ENCODE data around the gene RMRP. TPM values are rescaled to one million over a fixed set of nuclear protein-coding genes. Genes with fewer than 3 reads are reported as not detected.

The RMRP gene
- polyA plus RNA-seq, 12 donors, result not detected

DNA sequence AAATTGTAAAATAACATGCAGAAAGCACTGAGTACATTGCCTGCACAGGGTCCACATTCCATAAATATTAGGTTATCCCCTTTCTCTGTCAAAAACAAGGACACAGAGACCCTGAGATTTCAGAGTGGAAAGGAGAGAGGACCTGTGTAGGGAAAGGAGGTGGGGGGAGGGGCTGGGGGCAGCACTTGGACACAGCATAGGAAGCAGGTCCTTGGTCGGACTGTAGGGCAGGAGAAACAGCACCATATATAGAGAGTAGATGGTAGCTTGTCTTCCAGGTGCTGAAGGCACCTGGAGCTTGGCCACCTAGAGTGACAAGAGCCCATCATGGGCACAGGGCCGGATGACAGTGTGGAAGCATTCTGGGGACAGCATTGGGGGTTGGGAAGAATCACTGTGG lies 29.5 kb upstream of the RMRP start:
- no peak for DNase-seq

DNA sequence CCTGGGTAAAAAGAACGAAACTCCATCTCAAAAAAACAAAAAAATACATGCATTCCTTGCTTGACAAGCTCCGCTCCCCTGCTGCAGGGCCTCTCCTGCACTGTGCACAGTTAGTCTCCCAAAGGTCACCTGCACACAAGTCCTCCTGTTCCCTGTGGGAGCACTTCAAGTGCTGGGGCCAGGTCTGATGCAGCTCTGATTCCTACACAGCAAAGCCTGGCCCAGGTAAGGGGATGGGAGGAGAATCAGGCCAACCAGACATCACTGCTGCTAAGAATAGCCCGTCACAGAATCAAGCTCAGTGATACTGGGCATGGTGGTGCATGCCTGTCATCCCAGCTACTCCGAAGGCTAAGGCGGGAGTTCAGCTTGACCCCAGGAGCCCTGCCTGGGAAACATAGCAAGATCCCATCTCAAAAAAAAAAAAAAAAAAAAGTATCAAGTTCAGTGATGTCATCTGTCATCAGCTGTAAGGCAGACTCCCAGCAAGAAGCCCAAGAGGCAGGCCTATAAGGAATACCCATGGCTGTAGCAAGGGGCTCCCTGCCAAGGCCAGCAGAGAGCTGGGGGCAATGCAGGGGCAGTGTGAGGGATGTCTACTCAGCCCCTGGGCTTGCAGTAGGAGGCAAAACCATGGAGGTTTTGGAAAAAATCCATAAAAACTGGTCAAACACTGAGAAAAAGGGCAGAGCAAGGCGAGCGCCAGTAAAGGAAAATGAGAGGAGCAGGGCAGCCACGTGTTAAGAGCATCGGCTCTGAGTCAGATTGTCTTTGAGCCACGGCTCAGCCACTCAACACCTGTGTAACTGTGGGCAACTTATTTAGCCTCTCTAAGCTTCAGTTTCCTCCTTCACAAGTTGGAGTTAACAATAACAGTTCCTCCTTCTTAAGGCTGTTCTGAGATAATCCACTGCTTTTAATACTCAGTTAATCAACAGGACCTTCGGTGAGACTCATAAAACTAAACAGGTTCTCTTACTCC lies 28.7 kb upstream of the RMRP start:
- no peak for DNase-seq

DNA sequence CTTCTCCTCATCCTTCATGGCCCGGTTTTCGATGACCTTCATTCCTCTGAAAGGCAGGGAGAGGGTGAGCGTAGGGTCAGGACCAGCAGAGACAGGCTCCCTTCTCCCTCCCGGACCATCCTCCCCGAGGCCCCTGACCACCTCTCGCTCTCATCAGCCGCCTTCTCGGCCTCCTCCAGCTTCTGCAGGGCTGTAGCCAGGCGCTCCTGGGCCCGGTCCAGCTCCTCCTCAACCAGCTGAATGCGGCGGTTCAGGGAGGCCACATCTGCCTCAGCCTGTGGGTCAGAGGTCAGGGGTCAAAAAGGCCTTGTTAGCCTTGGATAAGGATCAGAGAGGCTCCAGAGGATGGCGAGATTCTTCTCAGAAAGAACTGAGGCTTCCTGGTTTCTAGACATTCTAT lies 27.7 kb upstream of the RMRP start:
- no peak for DNase-seq

DNA sequence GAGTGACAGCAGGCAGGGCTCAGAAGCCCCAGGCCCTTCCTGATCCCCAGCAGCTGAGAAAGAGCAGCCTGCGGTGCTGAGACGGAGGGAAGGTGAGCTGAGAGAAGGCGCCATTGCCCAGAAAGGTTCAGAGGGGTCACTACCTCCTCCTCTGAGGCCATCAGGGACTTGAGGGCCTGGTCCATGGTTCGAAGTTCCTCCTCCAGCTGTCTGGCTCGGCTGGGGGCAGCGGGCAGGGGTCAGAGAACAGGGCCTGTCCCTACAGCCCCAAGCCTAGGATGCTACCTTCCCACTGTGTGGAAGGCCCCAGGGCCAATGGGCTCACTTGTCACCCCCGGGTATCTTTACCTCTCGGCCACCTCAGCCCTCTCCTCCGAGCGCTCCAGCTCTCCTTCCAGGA lies 27.1 kb upstream of the RMRP start:
- no peak for DNase-seq

DNA sequence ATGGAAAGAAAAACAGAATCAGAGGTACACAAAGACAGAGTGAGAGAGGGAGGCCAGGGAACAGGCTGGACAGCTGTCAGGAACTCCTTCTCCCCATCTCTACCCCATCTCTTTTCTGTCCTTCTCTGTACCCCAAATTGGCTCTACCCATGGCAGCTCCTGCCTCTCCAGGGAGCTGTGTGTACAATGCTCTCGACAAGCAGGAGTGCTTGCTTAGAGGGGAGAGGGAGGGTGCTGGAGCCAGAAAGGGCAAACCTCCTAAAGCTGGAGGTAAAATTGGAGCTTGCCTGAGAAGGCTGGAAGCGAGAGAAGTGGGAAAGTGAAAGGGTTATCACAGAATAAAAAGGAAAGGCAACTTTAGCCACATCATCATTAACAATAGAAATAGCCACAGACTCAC lies 25.5 kb upstream of the RMRP start:
- no peak for DNase-seq

DNA sequence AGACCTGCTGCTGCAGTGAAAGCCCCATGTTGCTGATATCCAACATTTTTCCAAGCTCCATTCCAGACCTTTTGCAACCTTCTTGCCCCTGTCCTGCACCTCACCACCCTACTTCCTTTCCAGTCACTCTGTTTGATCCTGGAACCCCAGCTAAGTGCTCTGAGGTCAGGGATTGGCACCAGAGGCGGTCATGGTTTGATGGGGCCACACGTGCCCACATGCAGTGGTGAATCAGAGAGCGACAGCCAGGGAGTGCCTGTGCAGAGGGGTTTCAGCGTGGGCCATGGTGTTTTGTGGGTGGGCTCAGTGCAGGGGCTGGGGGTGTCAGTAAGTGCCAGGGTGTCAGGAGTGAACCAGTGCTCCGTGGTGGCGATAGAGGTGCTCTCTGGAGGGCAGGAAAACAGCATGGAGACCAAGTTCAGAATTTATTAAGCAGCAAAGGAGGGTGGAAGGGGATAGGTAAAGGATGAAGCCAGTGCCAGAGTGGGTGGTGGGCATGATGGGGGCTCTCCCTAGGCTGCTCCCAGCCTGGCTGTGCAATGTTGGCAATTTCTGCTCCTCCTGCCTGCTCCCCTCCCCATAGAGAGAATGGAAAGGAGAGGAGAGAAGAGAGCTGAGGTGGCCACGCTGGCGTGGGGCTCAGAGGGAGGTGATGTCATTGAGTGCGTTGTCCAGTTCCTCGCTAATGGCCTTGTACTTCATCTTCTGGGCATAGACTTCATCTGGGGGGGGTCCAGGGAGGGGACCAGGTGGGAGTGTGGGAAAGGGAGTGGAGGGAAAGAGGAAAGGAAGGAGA lies 24.9 kb upstream of the RMRP start:
- DNase-seq, result no peak

DNA sequence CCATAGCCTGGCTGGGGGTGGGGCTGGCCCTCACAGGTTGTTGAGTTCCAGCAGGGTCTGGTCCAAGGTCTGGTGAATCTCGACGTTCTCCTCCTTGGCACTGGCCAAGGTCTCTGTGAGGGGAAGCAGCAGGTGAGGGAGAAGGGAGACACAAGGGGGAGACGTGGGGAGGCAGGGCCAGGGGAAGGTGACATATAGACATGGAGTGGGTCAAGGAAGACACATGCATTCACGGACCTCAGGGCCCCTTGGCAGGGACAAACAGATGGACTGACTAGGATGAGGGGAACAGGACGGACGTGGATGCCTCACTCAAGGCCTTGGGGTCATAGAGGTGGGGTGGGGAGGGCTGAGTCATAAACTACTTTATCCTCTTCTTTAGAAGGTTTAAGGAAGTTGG lies 24.2 kb upstream of the RMRP start:
- DNase-seq, result no peak

DNA sequence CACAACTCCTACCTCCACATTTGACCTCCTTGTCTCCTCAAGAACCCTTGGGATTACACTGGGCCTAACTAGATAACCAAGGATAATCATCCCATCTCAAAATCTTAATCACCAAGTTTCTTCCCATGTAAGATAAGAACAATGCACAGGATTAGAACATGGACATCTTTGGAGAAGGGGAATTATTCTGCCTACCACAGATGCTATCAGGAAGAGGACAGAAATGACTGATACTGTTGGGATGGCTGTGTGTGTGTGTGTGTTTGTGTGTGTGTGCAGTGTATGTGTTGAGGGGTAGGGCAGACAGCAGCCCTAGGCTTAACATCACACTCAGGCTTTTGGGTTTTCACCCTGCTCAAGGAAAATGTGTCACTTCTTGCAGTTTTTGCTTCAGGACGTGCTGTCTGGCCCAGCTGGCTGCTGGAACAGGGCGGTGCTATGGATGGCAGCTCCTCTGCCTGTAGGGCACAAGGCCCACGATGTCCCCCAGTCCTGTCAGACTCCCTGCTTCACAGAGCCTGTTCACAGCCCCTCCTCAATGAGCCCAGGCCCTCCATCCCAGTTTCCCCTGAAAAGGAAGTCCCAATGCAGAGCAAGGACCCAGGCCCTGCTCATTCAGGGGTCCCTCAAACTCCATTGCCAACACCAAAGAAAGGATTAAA lies 23.7 kb upstream of the RMRP start:
- DNase-seq, result no peak

DNA sequence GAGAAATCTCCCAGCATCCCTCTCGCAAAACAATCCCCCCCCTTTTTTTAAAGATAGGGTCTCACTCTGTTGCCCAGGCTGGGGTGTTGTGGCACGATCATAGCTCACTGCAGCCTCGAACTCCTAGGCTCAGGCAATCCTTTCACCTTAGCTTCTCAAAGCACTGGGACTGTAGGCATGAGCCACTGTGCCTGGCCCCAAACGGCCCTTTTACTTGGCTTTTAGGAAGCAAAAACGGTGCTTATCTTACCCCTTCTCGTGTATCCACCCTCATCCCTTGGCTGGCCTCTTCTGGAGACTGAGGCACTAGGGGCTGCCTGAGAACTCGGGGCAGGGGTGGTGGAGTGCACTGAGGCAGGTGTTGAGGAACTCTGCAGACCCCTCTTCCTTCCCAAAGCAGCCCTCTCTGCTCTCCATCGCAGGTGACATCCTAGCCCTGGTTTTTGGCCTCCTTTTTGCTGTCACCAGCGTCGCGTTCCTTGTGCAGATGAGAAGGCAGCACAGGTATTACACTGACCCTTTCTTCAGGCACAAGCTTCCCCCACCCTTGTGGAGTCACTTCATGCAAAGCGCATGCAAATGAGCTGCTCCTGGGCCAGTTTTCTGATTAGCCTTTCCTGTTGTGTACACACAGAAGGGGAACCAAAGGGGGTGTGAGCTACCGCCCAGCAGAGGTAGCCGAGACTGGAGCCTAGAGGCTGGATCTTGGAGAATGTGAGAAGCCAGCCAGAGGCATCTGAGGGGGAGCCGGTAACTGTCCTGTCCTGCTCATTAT lies 22.7 kb upstream of the RMRP start:
- no peak for DNase-seq

DNA sequence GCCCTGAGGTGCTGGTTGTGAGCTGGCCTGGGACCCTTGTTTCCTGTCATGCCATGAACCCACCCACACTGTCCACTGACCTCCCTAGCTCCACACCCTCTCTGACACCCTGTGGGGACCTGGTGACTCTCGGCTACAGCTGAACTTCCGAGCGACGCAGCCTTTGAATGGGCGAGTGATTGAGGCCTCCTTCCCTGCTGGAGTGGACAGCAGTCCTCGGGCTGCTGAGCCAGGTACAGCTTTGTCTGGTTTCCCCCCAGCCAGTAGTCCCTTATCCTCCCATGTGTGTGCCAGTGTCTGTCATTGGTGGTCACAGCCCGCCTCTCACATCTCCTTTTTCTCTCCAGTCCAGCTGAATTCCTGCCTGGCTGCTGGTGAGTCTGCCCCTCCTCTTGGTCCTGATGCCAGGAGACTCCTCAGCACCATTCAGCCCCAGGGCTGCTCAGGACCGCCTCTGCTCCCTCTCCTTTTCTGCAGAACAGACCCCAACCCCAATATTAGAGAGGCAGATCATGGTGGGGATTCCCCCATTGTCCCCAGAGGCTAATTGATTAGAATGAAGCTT lies 22.0 kb upstream of the RMRP start:
- no peak for DNase-seq

DNA sequence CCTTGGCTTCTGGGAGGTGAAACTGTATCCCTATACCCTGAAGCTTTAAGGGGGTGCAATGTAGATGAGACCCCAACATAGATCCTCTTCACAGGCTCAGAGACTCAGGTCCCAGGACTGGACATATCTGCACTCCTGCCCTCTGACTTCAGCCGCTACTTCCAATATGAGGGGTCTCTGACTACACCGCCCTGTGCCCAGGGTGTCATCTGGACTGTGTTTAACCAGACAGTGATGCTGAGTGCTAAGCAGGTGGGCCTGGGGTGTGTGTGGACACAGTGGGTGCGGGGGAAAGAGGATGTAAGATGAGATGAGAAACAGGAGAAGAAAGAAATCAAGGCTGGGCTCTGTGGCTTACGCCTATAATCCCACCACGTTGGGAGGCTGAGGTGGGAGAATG lies 21.3 kb upstream of the RMRP start:
- DNase-seq, result no peak

DNA sequence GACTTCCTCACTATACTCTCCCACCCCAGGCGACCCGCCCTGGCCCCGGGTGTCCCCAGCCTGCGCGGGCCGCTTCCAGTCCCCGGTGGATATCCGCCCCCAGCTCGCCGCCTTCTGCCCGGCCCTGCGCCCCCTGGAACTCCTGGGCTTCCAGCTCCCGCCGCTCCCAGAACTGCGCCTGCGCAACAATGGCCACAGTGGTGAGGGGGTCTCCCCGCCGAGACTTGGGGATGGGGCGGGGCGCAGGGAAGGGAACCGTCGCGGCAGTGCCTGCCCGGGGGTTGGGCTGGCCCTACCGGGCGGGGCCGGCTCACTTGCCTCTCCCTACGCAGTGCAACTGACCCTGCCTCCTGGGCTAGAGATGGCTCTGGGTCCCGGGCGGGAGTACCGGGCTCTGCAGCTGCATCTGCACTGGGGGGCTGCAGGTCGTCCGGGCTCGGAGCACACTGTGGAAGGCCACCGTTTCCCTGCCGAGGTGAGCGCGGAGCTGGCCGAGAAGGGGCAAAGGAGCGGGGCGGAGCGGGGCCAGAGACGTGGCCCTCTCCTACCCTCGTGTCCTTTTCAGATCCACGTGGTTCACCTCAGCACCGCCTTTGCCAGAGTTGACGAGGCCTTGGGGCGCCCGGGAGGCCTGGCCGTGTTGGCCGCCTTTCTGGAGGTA lies 18.0 kb upstream of the RMRP start:
- DNase-seq, result no peak

DNA sequence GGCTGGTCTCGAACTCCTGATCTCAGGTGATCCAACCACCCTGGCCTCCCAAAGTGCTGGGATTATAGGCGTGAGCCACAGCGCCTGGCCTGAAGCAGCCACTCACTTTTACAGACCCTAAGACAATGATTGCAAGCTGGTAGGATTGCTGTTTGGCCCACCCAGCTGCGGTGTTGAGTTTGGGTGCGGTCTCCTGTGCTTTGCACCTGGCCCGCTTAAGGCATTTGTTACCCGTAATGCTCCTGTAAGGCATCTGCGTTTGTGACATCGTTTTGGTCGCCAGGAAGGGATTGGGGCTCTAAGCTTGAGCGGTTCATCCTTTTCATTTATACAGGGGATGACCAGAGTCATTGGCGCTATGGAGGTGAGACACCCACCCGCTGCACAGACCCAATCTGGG lies 17.4 kb upstream of the RMRP start:
- no peak for DNase-seq

DNA sequence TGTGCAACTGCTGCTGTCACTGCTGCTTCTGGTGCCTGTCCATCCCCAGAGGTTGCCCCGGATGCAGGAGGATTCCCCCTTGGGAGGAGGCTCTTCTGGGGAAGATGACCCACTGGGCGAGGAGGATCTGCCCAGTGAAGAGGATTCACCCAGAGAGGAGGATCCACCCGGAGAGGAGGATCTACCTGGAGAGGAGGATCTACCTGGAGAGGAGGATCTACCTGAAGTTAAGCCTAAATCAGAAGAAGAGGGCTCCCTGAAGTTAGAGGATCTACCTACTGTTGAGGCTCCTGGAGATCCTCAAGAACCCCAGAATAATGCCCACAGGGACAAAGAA lies 16.2 kb upstream of the RMRP start:
- no peak for DNase-seq

DNA sequence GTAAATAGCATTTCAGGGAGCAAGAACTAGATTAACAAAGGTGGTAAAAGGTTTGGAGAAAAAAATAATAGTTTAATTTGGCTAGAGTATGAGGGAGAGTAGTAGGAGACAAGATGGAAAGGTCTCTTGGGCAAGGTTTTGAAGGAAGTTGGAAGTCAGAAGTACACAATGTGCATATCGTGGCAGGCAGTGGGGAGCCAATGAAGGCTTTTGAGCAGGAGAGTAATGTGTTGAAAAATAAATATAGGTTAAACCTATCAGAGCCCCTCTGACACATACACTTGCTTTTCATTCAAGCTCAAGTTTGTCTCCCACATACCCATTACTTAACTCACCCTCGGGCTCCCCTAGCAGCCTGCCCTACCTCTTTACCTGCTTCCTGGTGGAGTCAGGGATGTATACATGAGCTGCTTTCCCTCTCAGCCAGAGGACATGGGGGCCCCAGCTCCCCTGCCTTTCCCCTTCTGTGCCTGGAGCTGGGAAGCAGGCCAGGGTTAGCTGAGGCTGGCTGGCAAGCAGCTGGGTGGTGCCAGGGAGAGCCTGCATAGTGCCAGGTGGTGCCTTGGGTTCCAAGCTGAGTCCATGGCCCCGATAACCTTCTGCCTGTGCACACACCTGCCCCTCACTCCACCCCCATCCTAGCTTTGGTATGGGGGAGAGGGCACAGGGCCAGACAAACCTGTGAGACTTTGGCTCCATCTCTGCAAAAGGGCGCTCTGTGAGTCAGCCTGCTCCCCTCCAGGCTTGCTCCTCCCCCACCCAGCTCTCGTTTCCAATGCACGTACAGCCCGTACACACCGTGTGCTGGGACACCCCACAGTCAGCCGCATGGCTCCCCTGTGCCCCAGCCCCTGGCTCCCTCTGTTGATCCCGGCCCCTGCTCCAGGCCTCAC lies 15.6 kb upstream of the RMRP start, which contains the start of gene CA9:
Gene CA9, plus strand, starts transcription at position 797 of the 893 bp plus-strand sequence. Its CDS starts 32 bp downstream, at position 829.
- no peak for DNase-seq

DNA sequence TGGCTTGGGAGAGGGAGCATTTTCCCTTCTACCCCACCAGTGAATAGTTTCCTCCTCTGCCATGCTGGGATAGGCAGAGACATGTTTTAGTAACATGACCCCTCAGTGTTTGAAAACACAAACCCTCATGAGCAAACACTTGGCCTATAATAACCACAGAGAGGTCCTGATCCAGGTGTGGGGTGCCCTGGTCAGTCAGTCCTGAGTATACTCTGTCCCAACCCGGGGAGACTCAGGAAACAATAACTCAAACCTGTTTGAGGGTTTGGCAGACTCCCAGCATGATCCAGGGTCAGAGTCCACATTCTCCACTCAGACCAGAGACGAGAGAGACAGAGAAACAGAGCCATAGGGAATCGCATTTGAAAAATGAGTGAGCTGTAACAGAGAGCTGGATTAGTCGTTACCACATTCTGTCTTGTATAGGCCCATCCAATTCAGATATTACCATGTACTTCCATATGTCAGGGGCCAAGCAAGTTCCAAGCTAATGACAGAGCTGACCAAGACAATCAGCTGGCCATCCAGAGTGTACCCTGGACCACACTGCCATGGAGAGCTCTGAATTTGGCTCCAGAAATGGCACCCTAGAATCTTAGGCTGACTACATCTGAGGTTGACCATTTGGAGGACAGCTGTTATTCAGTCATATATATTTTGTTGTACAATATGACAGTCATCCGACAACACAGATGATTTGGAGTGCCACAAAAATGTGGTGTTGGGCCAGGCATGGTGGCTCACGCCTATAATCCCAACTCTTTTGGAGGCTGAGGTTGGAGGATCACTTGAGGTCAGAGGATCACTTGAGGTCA lies 11.7 kb upstream of the RMRP start:
- DNase-seq, result no peak

DNA sequence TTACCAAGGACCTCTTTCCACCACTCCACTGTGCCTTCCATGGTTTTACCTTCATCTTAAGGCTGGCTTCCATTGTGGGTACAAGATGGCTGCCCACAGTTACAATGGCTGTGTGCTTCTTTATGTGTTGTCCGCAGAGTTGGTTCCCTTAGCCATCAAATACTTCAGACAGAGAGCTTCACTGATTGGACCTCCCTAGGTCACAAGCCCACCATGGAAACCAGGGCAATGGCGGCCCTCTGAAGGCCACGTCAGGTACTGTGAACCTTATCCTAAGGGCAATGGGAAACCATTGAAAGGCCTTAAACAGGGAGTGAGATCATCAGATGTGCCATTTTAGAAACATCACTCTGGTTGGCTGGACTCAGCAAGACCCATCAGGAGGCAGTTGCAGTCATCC lies 10.1 kb upstream of the RMRP start:
- DNase-seq, result no peak

DNA sequence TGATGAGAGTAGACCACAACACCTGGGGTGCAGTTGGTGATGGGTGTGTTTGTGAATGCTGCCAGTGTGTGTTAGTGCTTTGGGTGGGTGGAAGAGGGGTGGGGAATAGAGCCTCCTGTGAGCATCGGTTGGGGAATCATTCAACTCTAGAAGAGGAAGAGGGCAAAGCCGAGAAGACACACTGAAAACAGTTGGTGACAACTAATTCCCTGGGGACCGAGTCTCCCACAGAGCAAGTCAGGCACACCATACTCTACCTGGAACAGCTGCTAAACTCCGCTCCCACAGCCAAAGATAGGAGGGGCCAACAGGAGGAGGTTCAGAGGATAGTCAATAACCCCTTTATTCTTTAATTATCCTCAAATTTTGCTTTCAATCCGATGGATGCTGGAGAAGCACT lies 8.7 kb upstream of the RMRP start:
- no peak for DNase-seq

DNA sequence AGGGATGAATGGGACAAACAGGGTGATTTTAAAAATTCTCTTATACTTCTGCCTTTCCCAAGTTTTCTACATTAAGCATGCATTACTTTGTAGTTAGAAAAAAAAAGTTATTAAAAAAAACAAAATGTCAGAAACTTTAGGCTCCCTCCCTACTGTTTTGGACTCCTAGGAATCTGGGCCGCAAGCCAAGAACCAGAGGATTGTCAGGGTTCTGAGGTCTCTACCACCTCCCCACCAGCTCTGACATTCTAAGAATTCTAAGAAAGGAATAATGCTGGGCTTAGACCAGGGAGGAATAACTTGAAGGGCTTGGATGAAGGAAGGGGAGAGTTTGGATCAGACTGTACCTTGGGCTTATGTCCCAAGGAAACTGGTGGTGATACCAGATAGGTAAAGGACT lies 8.2 kb upstream of the RMRP start:
- DNase-seq, result no peak

Data from muscle of arm (tissue), 12 donors.